Amygdala (tissue), 56 donors: Measurements from ENCODE around the gene NFATC4.
A peak's percentile ranks its signal among the peaks of the same experiment; 100 is the strongest.

Experiments
- DNase-seq, 56 donors: peaks; one replicate each; lab custom pipeline; 2025; lab: John Stamatoyannopoulos, UW

NFATC4 gene

DNA sequence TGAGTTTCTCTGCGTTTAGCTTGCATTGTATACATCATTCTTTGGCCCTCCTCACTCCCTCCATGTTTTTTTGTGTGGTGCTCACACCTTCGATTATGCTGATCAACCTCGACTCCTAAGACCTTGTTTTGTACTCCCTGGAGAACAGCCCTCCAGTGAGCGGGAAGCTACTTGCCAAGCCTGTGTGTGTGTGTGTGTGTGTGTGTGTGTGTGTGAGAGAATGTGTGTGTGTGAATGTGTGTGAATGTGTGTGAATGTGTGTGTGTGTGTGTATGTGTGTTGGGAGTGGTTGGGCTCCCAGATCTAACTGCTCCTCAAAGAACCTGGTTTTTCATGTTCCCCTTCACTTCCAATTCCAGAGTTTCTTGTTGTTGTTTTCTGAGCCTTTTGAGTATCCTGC, 36.8 kb downstream of the NFATC4 start:
- no peak for DNase-seq

DNA sequence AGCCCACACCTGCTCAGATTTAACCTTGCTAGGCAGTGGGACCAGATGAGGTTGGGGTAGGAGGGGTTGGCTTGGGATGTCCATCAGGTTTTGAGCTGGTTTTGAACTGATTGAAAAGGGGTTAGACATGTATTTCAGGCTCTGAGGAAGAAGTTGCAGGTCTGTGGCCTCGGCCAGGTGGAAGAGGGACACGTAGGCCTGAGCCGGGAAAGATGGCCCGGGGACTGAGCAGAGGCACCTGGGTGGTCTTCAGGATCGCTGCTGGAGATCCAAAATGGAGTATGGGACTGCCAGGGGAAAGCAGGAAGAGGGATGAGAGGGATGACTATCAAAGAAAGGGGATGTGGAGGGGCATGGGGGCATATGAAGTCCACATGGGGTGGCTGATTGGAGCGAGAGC, 38.4 kb downstream of the NFATC4 start:
- DNase-seq, result no peak

DNA sequence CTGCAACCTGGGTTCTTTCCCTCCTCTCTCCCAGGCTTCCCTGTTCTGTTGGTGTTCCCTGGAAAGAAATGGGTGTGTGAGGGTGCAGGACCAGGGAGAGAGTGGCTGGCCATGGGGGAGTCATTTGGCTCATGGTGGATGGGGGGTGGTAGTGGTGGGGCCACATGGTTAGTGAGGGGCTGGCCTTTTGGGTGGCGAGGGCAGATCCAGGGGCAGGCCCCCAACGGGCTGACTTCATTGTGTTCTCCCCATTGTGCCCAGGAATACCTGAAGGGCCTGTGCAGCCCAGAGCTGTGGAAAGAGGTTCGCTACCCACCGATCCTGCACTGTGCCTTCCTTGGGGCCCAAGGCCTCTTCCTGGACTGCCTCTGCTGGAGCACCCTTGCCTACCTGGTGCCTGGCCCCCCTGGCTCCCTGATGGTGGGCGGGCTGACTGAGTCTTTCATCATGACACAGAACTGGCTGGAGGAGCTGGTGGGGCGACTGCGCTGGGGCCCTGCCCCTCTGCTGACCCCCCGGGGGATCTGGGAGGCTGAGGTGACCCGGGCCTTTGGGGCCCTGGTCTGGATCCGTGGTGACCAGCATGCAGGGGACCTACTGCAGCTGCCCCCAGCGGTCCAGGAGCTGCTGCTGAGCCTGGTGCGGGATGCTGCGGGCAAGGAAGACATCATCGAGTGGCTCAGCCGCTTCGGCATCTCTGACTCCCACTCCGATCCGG, 39.8 kb downstream of the NFATC4 start:
- no peak for DNase-seq

DNA sequence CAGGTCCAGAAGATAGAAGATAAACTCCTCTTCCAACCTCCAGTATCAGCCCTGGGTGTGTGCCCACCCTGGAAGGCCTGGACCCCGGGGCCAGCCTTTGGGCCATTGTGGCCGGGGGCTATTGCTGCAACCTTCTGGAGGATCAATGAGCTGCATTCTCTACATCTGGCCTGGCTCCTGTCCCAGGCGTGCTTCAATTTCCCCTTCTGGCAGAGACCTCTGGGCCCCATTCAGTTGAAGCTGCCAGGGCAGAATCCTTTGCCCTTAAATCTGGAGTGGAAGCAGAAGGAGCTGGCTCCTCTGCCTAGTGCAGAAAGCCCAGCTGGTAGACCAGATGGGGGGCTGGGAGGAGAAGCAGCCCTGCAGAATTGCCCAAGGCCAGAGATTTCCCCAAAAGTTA, 40.8 kb downstream of the NFATC4 start:
- no peak for DNase-seq

DNA sequence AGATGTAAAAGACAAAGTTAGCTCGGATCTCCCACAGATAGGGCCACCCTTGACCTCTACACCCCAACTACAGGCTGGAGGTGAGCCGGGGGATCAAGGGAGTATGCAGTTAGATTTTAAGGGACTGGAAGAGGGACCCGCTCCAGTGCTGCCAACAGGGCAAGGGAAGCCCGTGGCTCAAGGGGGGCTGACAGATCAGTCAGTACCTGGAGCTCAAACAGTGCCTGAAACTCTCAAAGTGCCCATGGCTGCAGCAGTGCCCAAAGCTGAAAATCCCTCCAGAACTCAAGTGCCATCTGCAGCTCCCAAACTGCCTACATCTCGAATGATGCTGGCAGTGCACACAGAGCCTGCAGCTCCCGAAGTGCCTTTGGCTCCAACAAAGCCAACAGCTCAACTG, 41.2 kb downstream of the NFATC4 start:
- DNase-seq, result no peak

DNA sequence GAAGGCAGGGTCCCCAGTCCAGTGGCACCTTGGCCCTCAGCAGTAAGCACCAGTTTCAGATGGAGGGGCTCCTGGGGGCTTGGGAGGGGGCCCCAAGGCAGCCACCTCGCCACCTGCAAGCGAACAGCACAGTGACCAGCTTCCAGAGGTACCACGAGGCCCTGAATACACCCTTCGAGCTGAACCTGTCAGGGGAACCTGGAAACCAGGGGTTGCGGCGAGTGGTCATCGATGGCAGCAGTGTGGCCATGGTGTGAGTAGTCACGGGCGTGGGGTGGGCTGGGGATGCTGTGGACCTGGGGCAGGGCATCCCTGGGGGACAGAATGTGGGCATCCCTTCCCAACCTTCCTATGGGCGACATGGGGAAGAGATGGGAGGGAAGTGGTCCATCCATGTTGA, 42.0 kb downstream of the NFATC4 start:
- no peak for DNase-seq

DNA sequence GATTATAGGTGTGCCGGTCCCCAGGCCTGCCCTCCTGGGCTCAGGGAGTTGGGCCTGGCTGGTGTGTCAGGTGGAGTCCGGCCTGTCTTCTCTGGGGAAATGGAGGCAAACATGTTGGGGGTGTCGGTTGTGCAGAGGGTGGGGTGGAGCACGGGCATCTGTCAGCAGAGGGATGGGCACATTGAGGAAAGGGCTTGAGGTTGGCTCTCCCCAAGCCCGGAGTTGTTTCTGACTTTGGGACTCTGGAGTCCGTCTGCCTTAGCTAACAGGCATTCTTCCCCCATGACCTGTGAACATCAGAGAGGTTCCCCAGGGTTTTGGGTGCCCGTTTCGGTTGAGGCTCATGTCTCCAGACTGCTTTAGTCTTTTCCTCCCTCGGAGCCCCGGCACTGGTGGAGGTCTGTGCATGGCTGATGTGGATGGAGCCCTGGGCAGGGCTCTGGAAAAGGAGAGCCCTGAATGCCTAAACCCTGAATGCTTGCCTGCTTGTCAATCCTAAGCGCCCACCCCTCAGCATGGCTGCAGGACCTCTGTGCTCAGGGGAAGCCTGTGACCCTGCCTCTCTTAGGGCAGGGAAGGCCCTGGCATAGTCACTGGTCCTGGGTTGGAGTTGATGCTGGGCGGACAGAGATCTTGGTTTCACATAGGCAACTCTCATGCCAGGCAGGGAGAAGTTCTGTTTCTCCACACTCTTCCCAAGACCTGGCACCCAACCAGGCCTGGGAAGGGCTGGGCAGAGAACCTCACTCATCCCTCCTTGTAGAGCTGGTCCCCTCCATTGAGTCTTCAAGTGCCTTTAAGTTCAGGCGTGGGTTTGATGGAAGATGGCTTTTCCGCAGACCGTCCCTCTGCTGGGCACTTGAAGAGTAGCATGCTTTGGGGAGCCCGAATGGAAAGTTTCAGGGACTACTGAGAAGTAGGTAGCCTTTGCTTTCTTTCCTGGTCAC, 43.7 kb downstream of the NFATC4 start:
- DNase-seq, result no peak

DNA sequence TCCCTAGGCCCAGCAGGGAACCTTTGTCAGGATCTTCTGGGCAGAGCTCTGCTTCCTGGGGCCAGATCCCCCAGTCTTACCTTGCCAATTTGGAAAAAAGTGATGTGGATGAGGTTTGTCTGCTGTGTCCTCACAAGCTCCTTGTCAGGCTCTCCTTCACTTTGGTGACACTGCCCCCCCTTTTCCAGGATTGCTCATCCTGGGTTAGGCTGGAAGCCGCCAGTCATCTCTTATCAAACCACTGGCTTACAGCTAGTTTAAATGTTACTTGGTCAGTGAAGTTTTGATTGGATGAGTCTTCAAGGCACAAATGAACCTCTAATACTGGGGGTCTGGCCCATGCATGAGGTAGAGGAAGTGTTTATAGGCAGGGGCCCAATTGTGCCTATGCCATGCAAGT, 46.1 kb downstream of the NFATC4 start:
- no peak for DNase-seq

DNA sequence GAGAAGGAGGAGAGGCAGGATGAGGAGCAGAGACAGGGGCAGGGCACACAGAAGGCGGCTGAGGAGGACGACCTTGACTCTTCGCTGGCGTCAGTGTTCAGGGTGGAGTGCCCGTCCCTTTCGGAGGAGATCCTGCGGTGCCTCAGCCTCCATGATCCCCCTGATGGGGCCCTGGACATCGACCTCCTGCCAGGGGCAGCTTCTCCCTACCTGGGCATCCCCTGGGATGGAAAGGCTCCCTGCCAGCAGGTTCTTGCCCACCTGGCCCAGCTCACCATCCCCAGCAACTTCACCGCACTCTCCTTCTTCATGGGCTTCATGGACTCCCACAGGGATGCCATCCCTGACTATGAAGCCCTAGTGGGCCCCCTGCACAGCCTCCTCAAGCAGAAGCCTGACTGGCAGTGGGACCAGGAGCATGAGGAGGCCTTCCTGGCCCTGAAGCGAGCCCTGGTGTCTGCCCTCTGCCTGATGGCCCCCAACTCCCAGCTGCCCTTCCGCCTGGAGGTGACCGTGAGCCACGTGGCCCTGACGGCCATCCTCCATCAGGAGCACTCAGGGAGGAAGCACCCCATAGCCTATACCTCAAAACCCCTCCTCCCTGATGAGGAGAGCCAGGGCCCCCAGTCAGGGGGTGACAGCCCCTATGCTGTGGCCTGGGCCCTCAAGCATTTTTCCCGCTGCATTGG, 46.9 kb downstream of the NFATC4 start:
- DNase-seq, result no peak

DNA sequence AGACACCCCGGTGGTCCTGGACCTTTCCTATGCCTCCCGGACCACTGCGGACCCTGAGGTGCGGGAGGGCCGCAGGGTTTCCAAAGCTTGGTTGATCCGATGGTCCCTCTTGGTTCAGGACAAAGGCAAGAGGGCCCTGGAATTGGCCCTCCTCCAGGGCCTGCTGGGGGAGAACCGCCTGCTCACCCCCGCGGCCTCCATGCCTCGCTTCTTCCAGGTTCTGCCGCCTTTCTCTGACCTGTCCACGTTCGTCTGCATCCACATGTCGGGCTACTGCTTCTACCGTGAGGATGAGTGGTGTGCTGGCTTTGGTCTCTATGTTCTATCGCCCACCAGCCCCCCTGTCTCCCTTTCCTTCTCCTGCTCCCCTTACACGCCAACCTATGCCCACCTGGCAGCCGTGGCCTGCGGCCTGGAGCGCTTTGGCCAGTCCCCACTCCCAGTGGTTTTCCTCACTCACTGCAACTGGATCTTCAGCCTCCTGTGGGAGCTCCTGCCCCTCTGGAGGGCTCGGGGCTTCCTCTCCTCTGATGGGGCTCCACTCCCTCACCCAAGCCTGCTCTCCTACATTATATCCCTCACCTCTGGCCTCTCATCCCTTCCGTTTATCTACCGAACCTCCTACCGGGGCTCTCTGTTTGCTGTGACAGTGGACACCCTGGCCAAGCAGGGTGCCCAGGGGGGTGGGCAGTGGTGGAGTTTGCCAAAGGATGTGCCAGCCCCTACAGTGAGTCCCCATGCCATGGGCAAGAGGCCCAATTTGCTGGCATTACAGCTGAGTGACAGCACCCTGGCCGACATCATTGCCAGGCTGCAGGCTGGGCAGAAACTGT, 47.7 kb downstream of the NFATC4 start:
- DNase-seq, result no peak

DNA sequence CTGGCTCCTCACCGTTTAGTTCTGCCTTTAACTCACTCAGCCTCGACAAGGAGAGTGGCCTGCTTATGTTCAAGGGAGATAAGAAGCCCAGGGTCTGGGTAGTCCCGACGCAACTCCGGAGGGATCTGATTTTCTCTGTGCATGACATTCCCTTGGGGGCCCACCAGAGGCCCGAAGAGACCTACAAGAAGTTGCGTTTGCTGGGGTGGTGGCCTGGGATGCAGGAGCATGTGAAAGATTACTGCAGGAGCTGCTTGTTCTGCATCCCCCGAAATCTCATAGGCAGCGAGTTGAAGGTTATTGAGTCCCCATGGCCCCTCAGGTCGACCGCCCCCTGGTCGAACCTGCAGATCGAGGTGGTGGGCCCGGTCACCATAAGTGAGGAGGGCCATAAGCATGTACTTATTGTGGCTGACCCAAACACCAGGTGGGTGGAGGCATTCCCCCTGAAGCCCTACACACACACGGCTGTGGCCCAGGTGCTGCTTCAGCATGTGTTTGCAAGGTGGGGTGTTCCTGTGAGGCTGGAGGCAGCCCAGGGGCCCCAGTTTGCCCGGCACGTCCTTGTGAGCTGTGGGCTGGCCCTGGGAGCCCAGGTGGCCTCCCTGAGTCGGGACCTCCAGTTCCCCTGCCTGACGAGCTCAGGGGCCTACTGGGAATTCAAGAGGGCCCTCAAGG, 48.4 kb downstream of the NFATC4 start:
- no peak for DNase-seq

DNA sequence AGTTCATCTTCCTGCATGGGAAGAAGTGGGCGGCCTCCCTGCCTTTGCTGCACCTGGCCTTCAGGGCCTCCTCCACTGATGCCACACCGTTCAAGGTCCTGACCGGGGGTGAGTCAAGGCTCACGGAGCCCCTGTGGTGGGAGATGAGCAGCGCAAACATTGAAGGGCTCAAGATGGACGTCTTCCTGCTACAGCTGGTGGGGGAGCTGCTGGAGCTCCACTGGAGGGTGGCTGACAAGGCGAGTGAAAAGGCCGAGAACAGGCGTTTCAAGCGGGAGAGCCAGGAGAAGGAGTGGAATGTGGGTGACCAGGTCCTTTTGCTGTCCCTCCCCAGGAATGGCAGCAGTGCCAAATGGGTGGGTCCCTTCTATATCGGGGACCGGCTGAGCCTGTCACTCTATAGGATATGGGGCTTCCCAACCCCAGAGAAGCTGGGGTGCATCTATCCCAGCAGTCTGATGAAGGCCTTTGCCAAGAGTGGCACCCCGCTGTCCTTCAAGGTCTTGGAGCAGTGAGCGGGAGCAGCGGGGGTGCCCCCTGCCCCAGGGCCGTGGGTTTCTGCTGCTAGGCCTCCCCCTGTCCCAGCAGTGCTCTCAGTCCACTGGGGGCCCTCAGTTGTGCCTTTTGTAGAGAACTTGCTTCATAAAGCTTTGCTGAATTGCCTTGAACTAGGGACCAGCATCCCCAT, 49.1 kb downstream of the NFATC4 start:
- no peak for DNase-seq

DNA sequence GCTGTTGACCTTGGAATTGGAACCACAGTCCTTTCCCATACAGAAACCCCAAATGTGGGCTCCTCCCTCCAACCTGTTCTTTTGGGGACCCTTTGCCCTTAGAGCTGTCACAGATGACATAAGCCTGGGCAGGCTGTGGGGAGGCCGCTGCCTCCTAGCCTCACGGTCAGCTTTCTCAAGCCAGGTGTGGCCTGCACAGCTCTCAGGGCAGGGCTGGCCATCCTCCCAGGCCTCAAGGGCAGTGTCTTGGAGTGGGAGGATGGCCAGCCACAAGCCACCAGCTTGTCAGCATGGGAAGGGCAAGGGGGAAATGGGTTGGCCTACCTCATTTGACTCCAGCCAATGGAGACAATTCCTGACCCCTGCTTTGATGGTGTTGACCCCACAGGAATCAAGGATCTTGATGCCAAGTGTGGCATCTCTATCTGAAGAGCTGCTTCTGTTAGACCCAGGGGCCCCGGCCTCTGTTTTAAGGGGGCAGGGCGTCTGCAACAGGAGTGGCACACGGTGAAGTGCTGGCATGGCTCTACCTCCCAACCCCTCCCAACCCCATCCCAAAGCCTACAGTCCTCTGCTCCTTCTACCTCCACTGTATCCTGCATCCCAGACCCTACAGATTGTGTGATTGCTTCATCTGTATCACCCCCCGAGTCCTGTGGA, 50.0 kb downstream of the NFATC4 start:
- DNase-seq, result no peak

DNA sequence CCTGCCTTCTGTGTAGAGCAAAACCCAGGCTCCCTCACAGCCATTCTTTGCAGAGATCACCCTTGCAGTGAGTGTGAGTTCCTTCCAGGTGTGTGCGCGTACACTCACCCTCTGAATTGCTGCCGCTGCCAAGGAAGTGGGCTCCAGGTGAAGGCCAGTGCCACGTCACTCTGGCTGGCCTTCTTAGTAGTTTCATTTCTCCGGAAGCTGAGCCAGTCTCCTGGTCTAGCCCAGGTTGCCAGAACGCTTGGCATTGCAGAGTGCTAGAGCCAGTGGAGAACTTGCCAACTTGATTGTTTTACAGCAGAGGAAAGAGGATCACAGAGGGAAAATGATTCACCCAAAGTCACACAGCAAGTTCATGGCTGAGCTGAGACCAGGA, 50.5 kb downstream of the NFATC4 start:
- no peak for DNase-seq

DNA sequence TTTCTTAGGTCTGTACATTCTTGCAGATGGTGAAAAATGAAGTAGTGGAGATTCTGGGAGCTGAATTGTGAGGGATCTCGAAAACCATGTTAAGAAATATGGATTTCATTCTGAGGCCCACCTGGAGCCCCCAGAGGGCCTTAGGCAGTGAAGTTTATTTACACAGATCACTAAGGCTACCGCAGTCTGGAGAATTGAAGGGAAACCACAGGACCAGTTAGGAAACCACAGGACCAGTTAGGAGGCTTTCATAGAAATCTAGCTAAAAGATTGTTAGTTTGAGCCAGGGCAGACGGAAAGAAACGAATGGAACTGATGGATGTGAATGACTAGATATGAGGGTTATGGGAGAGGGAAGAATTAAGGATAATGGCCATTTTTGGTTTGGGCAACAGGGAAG, 54.3 kb downstream of the NFATC4 start:
- DNase-seq, result no peak

DNA sequence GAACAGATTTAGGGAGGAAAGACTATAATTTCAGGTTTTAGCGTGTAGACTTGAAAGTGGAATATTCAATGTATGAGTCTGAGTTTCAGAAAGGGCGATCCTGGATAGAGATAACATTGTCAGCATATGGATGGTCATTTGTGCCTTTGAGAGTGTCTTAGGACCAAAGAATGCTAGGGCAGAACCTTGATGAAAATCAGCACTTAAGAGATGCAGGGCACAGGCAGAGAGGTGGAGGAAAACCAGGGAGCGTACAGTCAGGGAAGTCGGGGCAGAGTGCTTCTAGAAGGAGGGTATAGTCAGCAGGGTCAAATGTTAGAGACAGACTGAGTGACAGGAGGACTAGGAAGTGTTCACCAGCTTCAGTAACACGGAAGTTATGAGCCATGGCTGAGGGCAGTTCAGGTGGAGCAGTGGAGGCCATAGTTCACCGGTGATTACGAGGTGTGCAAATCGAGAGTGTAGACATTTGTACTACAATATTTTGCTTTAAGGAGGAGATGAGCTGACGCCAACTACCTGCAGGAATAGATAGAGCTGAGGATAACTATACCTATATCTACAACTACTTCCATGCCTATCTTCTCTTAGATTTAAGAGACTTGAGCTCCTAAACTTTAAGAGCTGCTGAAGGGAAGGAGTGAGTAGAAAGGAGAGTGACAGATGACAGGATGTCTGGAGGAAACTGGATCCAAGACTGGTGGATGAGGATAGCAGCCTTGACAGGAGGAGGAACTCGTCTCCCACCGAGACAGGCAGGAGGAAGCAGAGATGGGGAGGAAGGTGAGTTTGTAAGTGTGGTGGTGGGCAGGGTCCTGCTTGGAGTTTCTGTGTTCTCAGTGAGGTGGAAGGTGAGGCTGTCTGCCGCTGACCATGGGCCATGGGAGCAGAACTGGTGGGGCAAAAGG, 55.0 kb downstream of the NFATC4 start:
- DNase-seq, result no peak

DNA sequence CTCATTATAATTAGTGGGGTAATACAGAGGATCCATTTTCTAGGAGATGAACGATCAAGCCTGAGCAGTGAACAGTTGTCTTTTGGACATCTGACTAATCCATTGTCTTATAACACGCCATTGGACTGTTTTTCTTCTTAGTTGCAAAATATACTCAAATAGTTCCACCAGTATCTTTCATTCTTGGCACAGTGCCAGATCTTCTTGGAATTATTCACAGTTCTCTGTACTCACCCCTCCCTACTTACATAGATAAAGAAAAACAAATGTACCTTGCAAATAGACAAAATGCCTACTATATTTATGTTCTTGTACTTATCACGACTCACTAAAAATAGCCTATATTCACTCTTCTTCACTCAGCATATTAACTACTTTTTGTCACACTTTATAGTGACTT, 57.7 kb downstream of the NFATC4 start:
- peak in 1 of 56 donors; percentile 20 for DNase-seq
